ENCODE data around the gene KMT2A.

GRCh38 chr11:118560806-118561205 is 124.5 kb downstream of the KMT2A start:
- TF ChIP-seq POLR2A (IDR thresholded peaks at IDR 0.05): no peak
- TF ChIP-seq CTCF (IDR thresholded peaks at IDR 0.05): no peak
- no peak for TF ChIP-seq EP300 (IDR thresholded peaks at IDR 0.05)
